ENCODE data around the gene SVIL.
"Not testable (repeated sequence)": the region's sequence is repeated elsewhere in the genome, so short reads cannot be mapped to it uniquely, and the experiment has no call there.

- TF ChIP-seq, protein P1, sequence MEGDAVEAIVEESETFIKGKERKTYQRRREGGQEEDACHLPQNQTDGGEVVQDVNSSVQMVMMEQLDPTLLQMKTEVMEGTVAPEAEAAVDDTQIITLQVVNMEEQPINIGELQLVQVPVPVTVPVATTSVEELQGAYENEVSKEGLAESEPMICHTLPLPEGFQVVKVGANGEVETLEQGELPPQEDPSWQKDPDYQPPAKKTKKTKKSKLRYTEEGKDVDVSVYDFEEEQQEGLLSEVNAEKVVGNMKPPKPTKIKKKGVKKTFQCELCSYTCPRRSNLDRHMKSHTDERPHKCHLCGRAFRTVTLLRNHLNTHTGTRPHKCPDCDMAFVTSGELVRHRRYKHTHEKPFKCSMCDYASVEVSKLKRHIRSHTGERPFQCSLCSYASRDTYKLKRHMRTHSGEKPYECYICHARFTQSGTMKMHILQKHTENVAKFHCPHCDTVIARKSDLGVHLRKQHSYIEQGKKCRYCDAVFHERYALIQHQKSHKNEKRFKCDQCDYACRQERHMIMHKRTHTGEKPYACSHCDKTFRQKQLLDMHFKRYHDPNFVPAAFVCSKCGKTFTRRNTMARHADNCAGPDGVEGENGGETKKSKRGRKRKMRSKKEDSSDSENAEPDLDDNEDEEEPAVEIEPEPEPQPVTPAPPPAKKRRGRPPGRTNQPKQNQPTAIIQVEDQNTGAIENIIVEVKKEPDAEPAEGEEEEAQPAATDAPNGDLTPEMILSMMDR (IDR thresholded peaks at IDR 0.05): not testable (repeated sequence)
- not testable (repeated sequence) for TF ChIP-seq POLR2A, POLR2AphosphoS5 (IDR thresholded peaks at IDR 0.05)
These were observed 118.3 kb downstream of the SVIL start for GRCh38 chr10:29516309-29516932.
